ENCODE data around the gene FGF18. TPM values are rescaled to one million over a fixed set of nuclear protein-coding genes. Genes with fewer than 3 reads are reported as not detected.
A peak's percentile ranks its signal among the peaks of the same experiment; 100 is the strongest.
"Not testable (repeated sequence)": the region's sequence is repeated elsewhere in the genome, so short reads cannot be mapped to it uniquely, and the experiment has no call there.

Gene FGF18
- total RNA-seq, 2 donors from 2014 or later: 0.81 to 1.6 TPM

- H3K9me3 ChIP-seq: no peaks in the 10 kb centered on the region
- no peaks in the 10 kb centered on the region for H3K27me3 ChIP-seq (replicated peaks; ENCODE audit: insufficient read depth)
- H3K36me3 ChIP-seq: peaks cover 17% of the 10 kb centered on the region
- H3K4me3 ChIP-seq: peak overlapping the region; percentile 86
- peak overlapping the region in 1 of 2 donors; percentile 80 for H3K27ac ChIP-seq
- ATAC-seq (ENCODE audit: insufficient number of reproducible peaks, low FRiP score, low read depth): no peak
- TF ChIP-seq CTCF (IDR thresholded peaks at IDR 0.05): no peak
- H3K4me1 ChIP-seq (ENCODE audit: control insufficient read depth in 1 of 2, low read depth in 2 of 2): peaks cover 25% of the 10 kb centered on the region in 2 donors
- DNase-seq (ENCODE audit: low spot score): no peak
Measured at GRCh38 chr5:171388816-171389168, 30.7 kb upstream of the FGF18 start.

GRCh38 chr5:171390883-171391677 lies 28.4 kb upstream of the FGF18 start:
- H3K4me3 ChIP-seq: no peak overlapping the region
- H3K9me3 ChIP-seq: no peaks in the 10 kb centered on the region
- no peak overlapping the region for H3K27ac ChIP-seq
- DNase-seq (ENCODE audit: low spot score) (no peak), ATAC-seq (ENCODE audit: insufficient number of reproducible peaks, low FRiP score, low read depth) (no peak)
- no peak for TF ChIP-seq CTCF (IDR thresholded peaks at IDR 0.05)
- peaks cover 25% of the 10 kb centered on the region in 2 donors for H3K4me1 ChIP-seq (ENCODE audit: control insufficient read depth in 1 of 2, low read depth in 2 of 2)
- no peaks in the 10 kb centered on the region for H3K27me3 ChIP-seq (replicated peaks; ENCODE audit: insufficient read depth)
- peaks cover 17% of the 10 kb centered on the region for H3K36me3 ChIP-seq

GRCh38 chr5:171391996-171392577 lies 27.4 kb upstream of the FGF18 start:
- no peak for TF ChIP-seq CTCF (IDR thresholded peaks at IDR 0.05)
- ATAC-seq (ENCODE audit: insufficient number of reproducible peaks, low FRiP score, low read depth): no peak
- Histone ChIP-seq H3K27ac (no peak overlapping the region), H3K27me3 (replicated peaks; ENCODE audit: insufficient read depth) (no peaks in the 10 kb centered on the region), H3K4me3 (no peak overlapping the region), H3K36me3 (peaks cover 23% of the 10 kb centered on the region), H3K4me1 (ENCODE audit: control insufficient read depth in 1 of 2, low read depth in 2 of 2) (peaks cover 25% of the 10 kb centered on the region in 2 donors), H3K9me3 (no peaks in the 10 kb centered on the region)
- DNase-seq (ENCODE audit: low spot score): no peak

GRCh38 chr5:171392585-171393159 lies 26.8 kb upstream of the FGF18 start:
- Histone ChIP-seq H3K9me3 (no peaks in the 10 kb centered on the region), H3K36me3 (peaks cover 23% of the 10 kb centered on the region), H3K4me1 (ENCODE audit: control insufficient read depth in 1 of 2, low read depth in 2 of 2) (peaks cover 25% of the 10 kb centered on the region in 2 donors), H3K27me3 (replicated peaks; ENCODE audit: insufficient read depth) (no peaks in the 10 kb centered on the region), H3K4me3 (no peak overlapping the region), H3K27ac (no peak overlapping the region)
- ATAC-seq (ENCODE audit: insufficient number of reproducible peaks, low FRiP score, low read depth) (no peak), DNase-seq (ENCODE audit: low spot score) (no peak)
- TF ChIP-seq CTCF (IDR thresholded peaks at IDR 0.05): no peak

GRCh38 chr5:171395042-171395441 lies 24.4 kb upstream of the FGF18 start:
- Histone ChIP-seq H3K27ac (no peak overlapping the region), H3K36me3 (peaks cover 27% of the 10 kb centered on the region), H3K4me3 (no peak overlapping the region), H3K4me1 (ENCODE audit: control insufficient read depth in 1 of 2, low read depth in 2 of 2) (peaks cover 15 to 16% of the 10 kb centered on the region in 2 donors), H3K9me3 (no peaks in the 10 kb centered on the region), H3K27me3 (replicated peaks; ENCODE audit: insufficient read depth) (no peaks in the 10 kb centered on the region)
- no peak for TF ChIP-seq CTCF (IDR thresholded peaks at IDR 0.05)
- no peak for ATAC-seq (ENCODE audit: insufficient number of reproducible peaks, low FRiP score, low read depth)
- DNase-seq (ENCODE audit: low spot score): no peak

- not testable (repeated sequence) for H3K4me3 ChIP-seq; H3K9me3 ChIP-seq; H3K27me3 ChIP-seq (replicated peaks; ENCODE audit: insufficient read depth); H3K4me1 ChIP-seq (ENCODE audit: control insufficient read depth in 1 of 2, low read depth in 2 of 2); H3K27ac ChIP-seq; ATAC-seq (ENCODE audit: insufficient number of reproducible peaks, low FRiP score, low read depth); DNase-seq (ENCODE audit: low spot score)
- H3K36me3 ChIP-seq: peaks cover 39% of the 10 kb centered on the region
Measured at GRCh38 chr5:171396583-171396982, 22.9 kb upstream of the FGF18 start.

Measured in thoracic aorta (tissue), 2 donors.